ENCODE measurements around the gene NABP2.

DNA sequence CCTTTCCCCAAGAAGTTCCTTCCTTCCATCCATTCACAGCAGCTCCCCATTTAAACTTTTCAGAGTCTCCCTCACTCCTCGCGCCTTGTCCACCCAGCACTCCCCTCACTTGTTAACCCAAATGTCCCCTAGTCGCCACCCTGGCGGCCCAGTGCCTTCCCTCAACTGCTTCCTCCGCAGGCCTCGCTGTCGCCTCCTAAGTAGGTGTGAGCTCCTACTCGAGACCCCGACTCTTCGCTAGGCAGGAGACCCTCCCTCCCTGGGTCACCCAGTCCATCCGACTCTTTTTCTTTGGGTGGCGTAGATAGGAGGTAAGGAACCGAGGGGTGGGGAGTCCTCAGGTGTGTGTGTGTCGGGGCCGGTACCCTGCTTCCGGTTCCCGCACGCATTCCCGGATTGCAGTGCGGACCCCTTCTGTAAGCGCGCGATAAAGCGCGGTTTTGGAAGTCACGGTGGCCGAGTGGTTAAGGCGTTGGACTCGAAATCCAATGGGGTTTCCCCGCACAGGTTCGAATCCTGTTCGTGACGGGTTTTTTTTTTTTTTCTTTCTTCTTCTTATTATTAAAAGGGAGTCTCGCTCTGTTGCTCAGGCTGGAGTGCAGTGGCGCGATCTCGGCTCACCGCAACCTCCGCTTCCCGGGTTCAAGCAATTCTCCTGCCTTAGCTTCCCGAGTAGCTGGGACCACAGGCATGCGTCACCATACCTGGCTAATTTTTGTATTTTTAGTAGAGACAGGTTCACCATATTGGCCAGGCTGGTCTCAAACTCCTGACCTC lies 34.0 kb upstream of the NABP2 start:
- TF ChIP-seq, protein P1, sequence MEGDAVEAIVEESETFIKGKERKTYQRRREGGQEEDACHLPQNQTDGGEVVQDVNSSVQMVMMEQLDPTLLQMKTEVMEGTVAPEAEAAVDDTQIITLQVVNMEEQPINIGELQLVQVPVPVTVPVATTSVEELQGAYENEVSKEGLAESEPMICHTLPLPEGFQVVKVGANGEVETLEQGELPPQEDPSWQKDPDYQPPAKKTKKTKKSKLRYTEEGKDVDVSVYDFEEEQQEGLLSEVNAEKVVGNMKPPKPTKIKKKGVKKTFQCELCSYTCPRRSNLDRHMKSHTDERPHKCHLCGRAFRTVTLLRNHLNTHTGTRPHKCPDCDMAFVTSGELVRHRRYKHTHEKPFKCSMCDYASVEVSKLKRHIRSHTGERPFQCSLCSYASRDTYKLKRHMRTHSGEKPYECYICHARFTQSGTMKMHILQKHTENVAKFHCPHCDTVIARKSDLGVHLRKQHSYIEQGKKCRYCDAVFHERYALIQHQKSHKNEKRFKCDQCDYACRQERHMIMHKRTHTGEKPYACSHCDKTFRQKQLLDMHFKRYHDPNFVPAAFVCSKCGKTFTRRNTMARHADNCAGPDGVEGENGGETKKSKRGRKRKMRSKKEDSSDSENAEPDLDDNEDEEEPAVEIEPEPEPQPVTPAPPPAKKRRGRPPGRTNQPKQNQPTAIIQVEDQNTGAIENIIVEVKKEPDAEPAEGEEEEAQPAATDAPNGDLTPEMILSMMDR (IDR thresholded peaks at IDR 0.05): no peak
- TF ChIP-seq ZFX (IDR thresholded peaks at IDR 0.05; ENCODE audit: borderline replicate concordance): no peak

Data from 22Rv1 (cell line).